Measurements from ENCODE around the gene RAB11FIP5.

RAB11FIP5 gene

GRCh38 chr2:73111073-73112025 lies 1.4 kb downstream of the RAB11FIP5 start:
- TF ChIP-seq TAF1 (IDR thresholded peaks at IDR 0.05; ENCODE audit: low read depth, low read length) (no peak), SPI1 (IDR thresholded peaks at IDR 0.05; ENCODE audit: low read depth, low read length) (no peak), POLR2A (IDR thresholded peaks at IDR 0.05; ENCODE audit: low read depth, low read length) (no peak), POLR2AphosphoS5 (IDR thresholded peaks at IDR 0.05; ENCODE audit: low read depth, low read length) (no peak), POU2F2 (IDR thresholded peaks at IDR 0.05; ENCODE audit: low read depth, low read length) (no peak), PAX5 (IDR thresholded peaks at IDR 0.05; ENCODE audit: insufficient read depth, low read length, severe bottlenecking) (no peak)
- FAIRE-seq, result no peak
- no peak for DNase-seq (ENCODE audit: insufficient read length, low spot score)

- FAIRE-seq (no peak), DNase-seq (ENCODE audit: insufficient read length, low spot score) (no peak)
- TF ChIP-seq POLR2A (IDR thresholded peaks at IDR 0.05; ENCODE audit: low read depth, low read length) (no peak), PAX5 (IDR thresholded peaks at IDR 0.05; ENCODE audit: insufficient read depth, low read length, severe bottlenecking) (no peak), POU2F2 (IDR thresholded peaks at IDR 0.05; ENCODE audit: low read depth, low read length) (no peak), TAF1 (IDR thresholded peaks at IDR 0.05; ENCODE audit: low read depth, low read length) (no peak), POLR2AphosphoS5 (IDR thresholded peaks at IDR 0.05; ENCODE audit: low read depth, low read length) (no peak), SPI1 (IDR thresholded peaks at IDR 0.05; ENCODE audit: low read depth, low read length) (no peak)
Measured at GRCh38 chr2:73110168-73111072, 2.3 kb downstream of the RAB11FIP5 start.

- DNase-seq (ENCODE audit: insufficient read length, low spot score), result no peak
- no peak for FAIRE-seq
- TF ChIP-seq SPI1 (IDR thresholded peaks at IDR 0.05; ENCODE audit: low read depth, low read length) (no peak), PAX5 (IDR thresholded peaks at IDR 0.05; ENCODE audit: insufficient read depth, low read length, severe bottlenecking) (no peak), POLR2AphosphoS5 (IDR thresholded peaks at IDR 0.05; ENCODE audit: low read depth, low read length) (no peak), POLR2A (IDR thresholded peaks at IDR 0.05; ENCODE audit: low read depth, low read length) (no peak), TAF1 (IDR thresholded peaks at IDR 0.05; ENCODE audit: low read depth, low read length) (no peak), POU2F2 (IDR thresholded peaks at IDR 0.05; ENCODE audit: low read depth, low read length) (no peak)
Measured at GRCh38 chr2:73109431-73110167, 3.1 kb downstream of the RAB11FIP5 start.

- FAIRE-seq (no peak), DNase-seq (ENCODE audit: insufficient read length, low spot score) (no peak)
- TF ChIP-seq POLR2AphosphoS5 (IDR thresholded peaks at IDR 0.05; ENCODE audit: low read depth, low read length), result no peak
- no peak for TF ChIP-seq POU2F2 (IDR thresholded peaks at IDR 0.05; ENCODE audit: low read depth, low read length)
- TF ChIP-seq TAF1 (IDR thresholded peaks at IDR 0.05; ENCODE audit: low read depth, low read length), result no peak
- TF ChIP-seq SPI1 (IDR thresholded peaks at IDR 0.05; ENCODE audit: low read depth, low read length), result no peak
- no peak for TF ChIP-seq POLR2A (IDR thresholded peaks at IDR 0.05; ENCODE audit: low read depth, low read length)
- TF ChIP-seq PAX5 (IDR thresholded peaks at IDR 0.05; ENCODE audit: insufficient read depth, low read length, severe bottlenecking), result no peak
Measured at GRCh38 chr2:73107211-73107926, 5.4 kb downstream of the RAB11FIP5 start.

GRCh38 chr2:73106791-73107190 lies 6.0 kb downstream of the RAB11FIP5 start:
- FAIRE-seq (no peak), DNase-seq (ENCODE audit: insufficient read length, low spot score) (no peak)
- TF ChIP-seq POLR2AphosphoS5 (IDR thresholded peaks at IDR 0.05; ENCODE audit: low read depth, low read length) (no peak), TAF1 (IDR thresholded peaks at IDR 0.05; ENCODE audit: low read depth, low read length) (no peak), POLR2A (IDR thresholded peaks at IDR 0.05; ENCODE audit: low read depth, low read length) (no peak), PAX5 (IDR thresholded peaks at IDR 0.05; ENCODE audit: insufficient read depth, low read length, severe bottlenecking) (no peak), SPI1 (IDR thresholded peaks at IDR 0.05; ENCODE audit: low read depth, low read length) (no peak), POU2F2 (IDR thresholded peaks at IDR 0.05; ENCODE audit: low read depth, low read length) (no peak)

GRCh38 chr2:73105511-73105971 lies 7.2 kb downstream of the RAB11FIP5 start:
- FAIRE-seq (no peak), DNase-seq (ENCODE audit: insufficient read length, low spot score) (no peak)
- TF ChIP-seq POLR2AphosphoS5 (IDR thresholded peaks at IDR 0.05; ENCODE audit: low read depth, low read length), result no peak
- no peak for TF ChIP-seq PAX5 (IDR thresholded peaks at IDR 0.05; ENCODE audit: insufficient read depth, low read length, severe bottlenecking)
- TF ChIP-seq TAF1 (IDR thresholded peaks at IDR 0.05; ENCODE audit: low read depth, low read length), result no peak
- no peak for TF ChIP-seq POU2F2 (IDR thresholded peaks at IDR 0.05; ENCODE audit: low read depth, low read length)
- TF ChIP-seq SPI1 (IDR thresholded peaks at IDR 0.05; ENCODE audit: low read depth, low read length), result no peak
- no peak for TF ChIP-seq POLR2A (IDR thresholded peaks at IDR 0.05; ENCODE audit: low read depth, low read length)

- TF ChIP-seq POLR2AphosphoS5 (IDR thresholded peaks at IDR 0.05; ENCODE audit: low read depth, low read length), result no peak
- no peak for TF ChIP-seq PAX5 (IDR thresholded peaks at IDR 0.05; ENCODE audit: insufficient read depth, low read length, severe bottlenecking)
- no peak for TF ChIP-seq POLR2A (IDR thresholded peaks at IDR 0.05; ENCODE audit: low read depth, low read length)
- TF ChIP-seq TAF1 (IDR thresholded peaks at IDR 0.05; ENCODE audit: low read depth, low read length), result no peak
- TF ChIP-seq POU2F2 (IDR thresholded peaks at IDR 0.05; ENCODE audit: low read depth, low read length), result no peak
- TF ChIP-seq SPI1 (IDR thresholded peaks at IDR 0.05; ENCODE audit: low read depth, low read length), result no peak
- no peak for DNase-seq (ENCODE audit: insufficient read length, low spot score)
- FAIRE-seq, result no peak
Measured at GRCh38 chr2:73104933-73105332, 7.8 kb downstream of the RAB11FIP5 start.

Measured in GM12891 (cell line).